ENCODE results near the gene ADGRF4. TPM values are rescaled to one million over a fixed set of nuclear protein-coding genes. Genes with fewer than 3 reads are reported as not detected.

Gene ADGRF4
- total RNA-seq, 1 donor from 2014 or later: 2.6 TPM

GRCh38 chr6:47677381-47678100 lies 20.8 kb upstream of the ADGRF4 start:
- H3K27ac Mint-ChIP-seq: no peak overlapping the region
- H3K27me3 Mint-ChIP-seq: no peaks in the 10 kb centered on the region
- H3K4me3 Mint-ChIP-seq (ENCODE audit: low read depth): no peak overlapping the region
- H3K36me3 Mint-ChIP-seq (ENCODE audit: insufficient read depth): peaks cover 1% of the 10 kb centered on the region
- DNase-seq (ENCODE audit: low spot score, unreplicated experiment): no peak
- TF ChIP-seq CTCF (IDR thresholded peaks at IDR 0.05; ENCODE audit: unreplicated experiment): no peak
- peaks cover 1% of the 10 kb centered on the region for H3K4me1 Mint-ChIP-seq (ENCODE audit: low read depth)
- H3K9me3 Mint-ChIP-seq (ENCODE audit: low read depth): no peaks in the 10 kb centered on the region

GRCh38 chr6:47678739-47679138 lies 19.6 kb upstream of the ADGRF4 start:
- no peaks in the 10 kb centered on the region for H3K27me3 Mint-ChIP-seq
- no peaks in the 10 kb centered on the region for H3K4me1 Mint-ChIP-seq (ENCODE audit: low read depth)
- no peaks in the 10 kb centered on the region for H3K9me3 Mint-ChIP-seq (ENCODE audit: low read depth)
- H3K36me3 Mint-ChIP-seq (ENCODE audit: insufficient read depth): peaks cover 1% of the 10 kb centered on the region
- no peak overlapping the region for H3K27ac Mint-ChIP-seq
- H3K4me3 Mint-ChIP-seq (ENCODE audit: low read depth): no peak overlapping the region
- TF ChIP-seq CTCF (IDR thresholded peaks at IDR 0.05; ENCODE audit: unreplicated experiment): no peak
- DNase-seq (ENCODE audit: low spot score, unreplicated experiment): no peak

- no peaks in the 10 kb centered on the region for H3K27me3 Mint-ChIP-seq
- H3K4me1 Mint-ChIP-seq (ENCODE audit: low read depth): no peaks in the 10 kb centered on the region
- H3K4me3 Mint-ChIP-seq (ENCODE audit: low read depth): no peak overlapping the region
- H3K9me3 Mint-ChIP-seq (ENCODE audit: low read depth): no peaks in the 10 kb centered on the region
- H3K36me3 Mint-ChIP-seq (ENCODE audit: insufficient read depth): peaks cover 1% of the 10 kb centered on the region
- no peak for DNase-seq (ENCODE audit: low spot score, unreplicated experiment)
- no peak for TF ChIP-seq CTCF (IDR thresholded peaks at IDR 0.05; ENCODE audit: unreplicated experiment)
- H3K27ac Mint-ChIP-seq: no peak overlapping the region
Observed at GRCh38 chr6:47679322-47679906, 19.0 kb upstream of the ADGRF4 start.

GRCh38 chr6:47680051-47680450 lies 18.3 kb upstream of the ADGRF4 start:
- H3K27ac Mint-ChIP-seq: no peak overlapping the region
- DNase-seq (ENCODE audit: low spot score, unreplicated experiment): no peak
- no peaks in the 10 kb centered on the region for H3K9me3 Mint-ChIP-seq (ENCODE audit: low read depth)
- H3K27me3 Mint-ChIP-seq: no peaks in the 10 kb centered on the region
- no peaks in the 10 kb centered on the region for H3K4me1 Mint-ChIP-seq (ENCODE audit: low read depth)
- TF ChIP-seq CTCF (IDR thresholded peaks at IDR 0.05; ENCODE audit: unreplicated experiment): no peak
- no peak overlapping the region for H3K4me3 Mint-ChIP-seq (ENCODE audit: low read depth)
- H3K36me3 Mint-ChIP-seq (ENCODE audit: insufficient read depth): peaks cover 1% of the 10 kb centered on the region

GRCh38 chr6:47680724-47681123 lies 17.7 kb upstream of the ADGRF4 start:
- H3K36me3 Mint-ChIP-seq (ENCODE audit: insufficient read depth): peaks cover 1% of the 10 kb centered on the region
- TF ChIP-seq CTCF (IDR thresholded peaks at IDR 0.05; ENCODE audit: unreplicated experiment): no peak
- H3K9me3 Mint-ChIP-seq (ENCODE audit: low read depth): no peaks in the 10 kb centered on the region
- no peak overlapping the region for H3K27ac Mint-ChIP-seq
- DNase-seq (ENCODE audit: low spot score, unreplicated experiment): no peak
- no peaks in the 10 kb centered on the region for H3K27me3 Mint-ChIP-seq
- H3K4me3 Mint-ChIP-seq (ENCODE audit: low read depth): no peak overlapping the region
- no peaks in the 10 kb centered on the region for H3K4me1 Mint-ChIP-seq (ENCODE audit: low read depth)

All from progenitor cell of endocrine pancreas (in vitro differentiated cells).